Measurements from ENCODE around the gene FYB1.

- TF ChIP-seq CTCF (IDR thresholded peaks at IDR 0.05; ENCODE audit: low read depth, low read length) (no peak), MAX (IDR thresholded peaks at IDR 0.05; ENCODE audit: low read depth, low read length) (no peak)
Measured at GRCh38 chr5:39057734-39058133, 161.6 kb downstream of the FYB1 start.

All from NB4 (cell line).